M059J (cell line): ENCODE measurements around the gene S1PR3. TPM values are rescaled to one million over a fixed set of nuclear protein-coding genes. Genes with fewer than 3 reads are reported as not detected.

Experiments
- DNase-seq: peaks from one replicate; pipeline ENCODE4 v3.0.0-alpha.2; 2012; ENCODE audit warnings: low read depth
- total RNA-seq: library from RNA; depleted of rRNA; stranded (reverse); fragments of >200 nt; shearing (Covaris generic); gene quantifications from 2 replicates; pipeline ENCODE4 v1.2.3, GENCODE V29; 2014

Gene S1PR3
- total RNA-seq, 1 experiment from 2014 or later: 20.5 TPM

- no peak for DNase-seq
Observed at GRCh38 chr9:88990729-88991065, 571 bp upstream of the S1PR3 start.

- no peak for DNase-seq
Observed at GRCh38 chr9:88992556-88992955, 1.3 kb downstream of the S1PR3 start.

GRCh38 chr9:88993327-88993726 lies 2.1 kb downstream of the S1PR3 start:
- DNase-seq: no peak

GRCh38 chr9:88993871-88994460 lies 2.7 kb downstream of the S1PR3 start:
- no peak for DNase-seq

- DNase-seq: no peak
Observed at GRCh38 chr9:88994469-88995199, 3.4 kb downstream of the S1PR3 start.

- DNase-seq: no peak
Observed at GRCh38 chr9:88995200-88995577, 3.9 kb downstream of the S1PR3 start.

GRCh38 chr9:88995627-88996026 lies 4.4 kb downstream of the S1PR3 start:
- no peak for DNase-seq

- DNase-seq: no peak
Observed at GRCh38 chr9:88996046-88996920, 5.0 kb downstream of the S1PR3 start.

GRCh38 chr9:88996921-88997235 lies 5.6 kb downstream of the S1PR3 start:
- DNase-seq: no peak

GRCh38 chr9:88997646-88998045 lies 6.4 kb downstream of the S1PR3 start:
- DNase-seq: no peak

GRCh38 chr9:88998503-88998902 lies 7.2 kb downstream of the S1PR3 start:
- DNase-seq: peak; percentile 59

- peak; percentile 67 for DNase-seq
Observed at GRCh38 chr9:88998911-88999310, 7.6 kb downstream of the S1PR3 start.

GRCh38 chr9:89000371-89000781 lies 9.1 kb downstream of the S1PR3 start:
- no peak for DNase-seq

- DNase-seq: peak; percentile 78
Observed at GRCh38 chr9:89000973-89001916, 10.0 kb downstream of the S1PR3 start.

- DNase-seq: no peak
Observed at GRCh38 chr9:89001917-89002540, 10.8 kb downstream of the S1PR3 start.

GRCh38 chr9:89002987-89003386 lies 11.7 kb downstream of the S1PR3 start:
- no peak for DNase-seq

- DNase-seq: no peak
Observed at GRCh38 chr9:89005323-89005722, 14.1 kb downstream of the S1PR3 start.

GRCh38 chr9:89006267-89006666 lies 15.0 kb downstream of the S1PR3 start:
- DNase-seq: no peak

- DNase-seq: no peak
Observed at GRCh38 chr9:89006996-89007967, 16.0 kb downstream of the S1PR3 start.
